GM21619 (cell line): ENCODE measurements around the gene EIF2S1.
"Not testable (repeated sequence)": the region's sequence is repeated elsewhere in the genome, so short reads cannot be mapped to it uniquely, and the experiment has no call there.

Experiments
- ATAC-seq: cut with Tn5 transposase; IDR thresholded peaks from one replicate; pipeline ENCODE4 v1.9.1; 2021; ENCODE audit not compliant: unreplicated experiment

Gene EIF2S1

DNA sequence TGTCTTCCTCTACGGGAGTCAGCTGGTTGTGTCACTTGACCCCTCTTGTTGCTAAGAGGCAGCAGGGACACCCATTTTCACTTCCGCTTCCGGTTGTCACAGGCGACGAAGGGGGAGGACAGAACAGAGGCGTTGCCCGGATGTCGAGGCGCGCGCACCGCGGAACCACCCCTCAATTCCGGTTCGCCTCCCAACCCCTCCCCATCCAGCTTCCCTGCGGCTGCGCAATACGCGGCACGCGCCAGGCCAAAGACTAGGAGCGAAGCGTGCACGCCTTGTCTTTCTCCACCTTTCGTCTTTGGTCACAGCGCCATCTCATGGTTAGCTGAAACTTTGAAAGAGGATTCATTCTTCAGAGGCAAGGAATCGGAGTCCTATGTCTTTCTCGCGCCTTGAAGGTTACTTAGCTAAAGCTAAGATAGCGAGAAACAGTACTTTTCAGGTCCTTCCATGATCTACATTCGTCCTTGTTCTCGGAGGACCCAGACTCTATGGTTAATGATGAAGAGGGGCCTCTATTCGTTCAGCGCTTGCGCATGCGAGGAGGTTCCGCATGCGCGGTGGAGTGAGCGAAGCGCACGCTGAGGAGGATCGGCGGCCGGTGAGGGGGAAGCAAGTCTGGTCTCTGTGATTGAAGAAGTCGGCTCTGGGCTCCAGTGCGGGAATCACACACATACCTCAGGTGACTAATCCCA is at the start of gene EIF2S1, which contains the start of gene ATP6V1D:
TSS of gene EIF2S1 (plus strand) at position 554 of the 695 bp plus-strand sequence. CDS start 4,440 bp downstream, outside the sequence.
TSS of gene ATP6V1D (minus strand) at position 30 of the 695 bp plus-strand sequence. CDS start 106 bp downstream, outside the sequence.
- ATAC-seq, result peak; percentile 95

DNA sequence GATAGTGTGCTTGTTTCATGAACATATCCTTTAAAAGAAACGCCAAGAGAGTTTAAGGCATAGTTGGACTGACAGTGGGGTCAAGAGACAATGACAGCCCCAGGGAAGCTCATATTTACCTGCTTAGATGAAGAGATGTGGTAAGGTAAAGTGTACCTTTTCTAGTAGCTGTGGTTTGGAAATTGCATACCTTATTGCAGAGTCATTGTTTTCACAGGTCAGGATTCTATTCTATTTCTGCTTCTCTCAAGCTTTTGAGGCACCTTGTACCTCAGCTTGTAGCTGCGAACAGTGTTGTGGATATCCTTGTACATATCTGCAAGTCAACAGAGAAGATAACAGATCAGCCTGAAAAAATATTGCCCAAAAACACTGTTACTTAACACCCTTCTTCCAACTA is 48.3 kb upstream of the EIF2S1 start:
- no peak for ATAC-seq

DNA sequence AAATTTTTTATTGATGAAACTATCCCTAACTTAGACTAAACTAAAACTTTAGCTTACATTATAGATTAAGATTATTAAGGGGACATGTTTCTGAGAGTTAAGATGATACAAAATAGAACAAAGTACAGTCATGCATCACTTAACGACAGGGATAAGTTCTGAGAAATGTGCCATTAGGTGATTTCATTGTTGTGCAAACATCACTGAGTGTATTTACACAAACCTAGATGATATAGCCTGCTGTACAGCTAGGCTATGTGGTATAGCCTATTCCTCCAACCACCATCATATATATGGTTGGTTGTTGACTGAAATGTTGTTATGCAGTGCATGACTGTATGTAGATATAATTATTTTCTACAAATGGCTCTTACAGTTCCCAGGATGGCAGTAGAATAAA is 47.0 kb upstream of the EIF2S1 start:
- ATAC-seq, result no peak

DNA sequence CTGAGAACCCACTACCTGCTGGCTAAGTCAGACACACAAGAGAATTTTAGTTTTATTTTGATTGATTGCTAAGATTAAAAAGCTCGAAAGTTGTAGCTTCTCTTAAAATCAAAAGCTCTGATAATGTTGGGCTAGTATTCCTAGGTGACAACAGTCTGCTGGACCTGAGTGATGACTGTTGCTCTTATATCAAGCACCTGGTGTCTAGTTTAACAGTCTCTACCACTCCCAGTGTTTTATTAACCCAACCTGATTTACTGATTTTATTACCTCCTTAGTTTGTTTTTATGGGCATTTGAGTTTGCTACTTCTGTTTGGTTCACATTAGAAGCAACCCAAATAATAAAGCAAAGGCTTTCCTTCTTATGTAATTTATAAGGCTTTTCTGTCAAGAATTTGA is 42.3 kb upstream of the EIF2S1 start:
- no peak for ATAC-seq

DNA sequence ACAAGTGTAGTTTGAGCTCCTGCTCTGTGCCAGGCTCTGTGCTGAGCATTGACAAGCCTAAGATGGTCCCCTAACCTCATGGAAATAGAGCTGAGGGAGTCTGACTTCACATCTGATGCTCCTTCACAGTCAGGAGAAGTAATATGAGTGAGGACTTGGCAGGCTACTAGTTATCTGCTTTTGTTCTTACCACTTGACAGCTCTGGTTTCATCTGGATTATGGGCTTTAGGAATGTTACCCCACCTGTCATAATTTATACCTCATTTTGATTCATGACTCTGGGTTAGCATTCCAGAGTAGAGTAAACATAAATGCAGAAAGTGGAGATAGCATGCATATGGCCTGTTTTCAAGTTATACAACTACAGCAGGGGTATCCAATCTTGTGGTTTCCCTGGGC is 41.0 kb upstream of the EIF2S1 start:
- no peak for ATAC-seq

DNA sequence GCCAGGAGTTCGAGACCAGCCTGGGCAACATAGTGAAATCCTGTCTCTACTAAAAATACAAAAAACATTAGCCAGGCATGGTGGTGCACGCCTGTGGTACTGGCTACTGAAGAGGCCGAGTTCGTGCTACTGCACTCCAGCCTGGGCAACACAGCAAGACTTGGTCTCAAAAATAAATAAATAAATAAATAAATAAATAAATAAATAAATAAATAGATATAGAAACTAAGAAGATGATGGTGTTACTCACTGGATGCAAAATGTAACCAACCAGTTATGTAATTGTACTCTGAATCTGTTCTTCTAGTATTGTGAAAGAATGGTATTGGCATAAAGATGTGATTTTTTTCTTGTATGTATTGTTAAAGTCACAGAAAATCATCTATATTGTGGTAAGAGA is 30.5 kb upstream of the EIF2S1 start:
- ATAC-seq, result not testable (repeated sequence)

DNA sequence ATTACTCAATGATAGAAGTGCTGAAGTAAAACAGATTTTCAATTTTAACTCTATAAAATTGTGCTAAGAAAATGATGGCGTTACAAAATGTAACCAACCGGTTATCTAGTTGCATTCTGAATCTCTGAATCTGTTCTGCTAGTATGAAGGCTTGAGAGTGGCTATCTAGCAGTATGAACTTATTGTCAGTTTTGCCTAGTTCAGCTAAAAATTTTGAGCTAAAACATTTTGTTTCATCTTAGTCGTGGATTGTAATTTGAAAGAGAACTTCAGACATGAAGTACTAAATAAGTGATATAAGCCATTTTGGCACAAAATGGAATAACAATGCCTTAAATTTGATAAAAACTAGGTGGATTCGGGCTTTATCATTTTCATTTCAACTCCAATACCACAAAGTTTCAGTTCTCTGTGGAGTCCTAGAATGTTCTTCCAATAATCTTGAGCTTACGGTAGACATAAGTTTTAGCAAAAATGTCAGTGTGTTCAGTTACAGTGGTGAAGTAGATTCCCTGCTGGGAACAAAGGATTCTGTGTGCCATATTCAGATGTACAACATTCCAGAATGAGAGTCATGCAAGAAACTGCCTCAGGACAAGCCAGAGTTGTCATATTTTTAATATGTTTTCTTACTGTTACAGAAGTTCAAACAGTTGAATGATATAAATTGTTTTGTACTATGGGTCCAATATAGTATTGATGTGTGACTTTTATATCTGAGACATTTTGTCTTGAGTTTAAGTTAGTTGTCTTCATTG is 28.6 kb upstream of the EIF2S1 start:
- ATAC-seq, result no peak

DNA sequence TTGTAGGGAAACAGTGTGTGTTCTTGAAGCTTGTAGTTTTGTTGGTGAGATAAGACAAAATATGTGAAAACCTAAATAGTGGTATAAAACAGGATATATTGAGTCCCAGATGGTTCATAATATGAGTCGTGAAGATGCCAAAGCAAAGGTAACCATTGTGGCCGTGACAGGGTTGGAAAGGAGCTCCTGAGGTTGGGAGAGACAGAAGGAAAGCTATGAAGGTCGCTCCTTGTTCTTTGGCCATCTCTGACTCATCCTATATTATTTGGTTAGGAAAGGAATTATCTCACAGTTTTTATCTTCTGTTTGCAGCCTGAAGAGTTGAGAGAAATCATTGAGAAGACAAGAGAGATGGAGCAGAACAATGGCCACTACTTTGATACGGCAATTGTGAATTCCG is 27.7 kb upstream of the EIF2S1 start:
- no peak for ATAC-seq

DNA sequence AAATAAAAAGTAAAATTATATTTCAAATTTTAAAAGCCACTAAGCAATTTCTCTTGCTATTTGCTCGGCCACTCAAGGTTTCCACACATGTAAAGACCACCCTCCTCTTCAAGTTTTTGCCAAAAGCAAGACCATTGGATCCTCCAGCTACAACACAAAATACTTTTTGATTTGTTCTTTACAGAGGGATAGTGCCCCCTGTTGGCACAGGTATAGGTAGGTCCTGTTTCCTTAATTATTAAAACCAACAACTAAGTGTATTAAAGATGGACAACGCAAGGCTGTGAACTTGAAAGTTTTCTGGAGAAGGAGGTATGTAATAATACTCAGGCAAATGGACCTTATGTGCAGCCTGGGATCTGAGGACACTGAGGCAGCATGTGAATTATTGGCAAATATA is 24.3 kb upstream of the EIF2S1 start:
- ATAC-seq, result no peak

DNA sequence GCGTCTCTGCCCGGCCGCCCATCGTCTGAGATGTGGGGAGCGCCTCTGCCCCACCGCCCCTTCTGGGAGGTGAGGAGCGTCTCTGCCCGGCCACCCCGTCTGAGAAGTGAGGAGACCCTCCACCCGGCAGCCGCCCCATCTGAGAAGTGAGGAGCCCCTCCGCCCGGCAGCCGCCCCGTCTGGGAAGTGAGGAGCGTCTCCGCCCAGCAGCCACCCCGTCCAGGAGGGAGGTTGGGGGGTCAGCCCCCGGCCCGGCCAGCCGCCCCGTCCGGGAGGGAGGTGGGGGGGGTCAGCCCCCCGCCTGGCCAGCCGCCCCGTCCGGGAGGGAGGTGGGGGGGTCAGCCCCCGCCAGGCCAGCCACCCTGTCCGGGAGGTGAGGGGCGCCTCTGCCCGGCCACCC is 18.9 kb upstream of the EIF2S1 start:
- not testable (repeated sequence) for ATAC-seq

DNA sequence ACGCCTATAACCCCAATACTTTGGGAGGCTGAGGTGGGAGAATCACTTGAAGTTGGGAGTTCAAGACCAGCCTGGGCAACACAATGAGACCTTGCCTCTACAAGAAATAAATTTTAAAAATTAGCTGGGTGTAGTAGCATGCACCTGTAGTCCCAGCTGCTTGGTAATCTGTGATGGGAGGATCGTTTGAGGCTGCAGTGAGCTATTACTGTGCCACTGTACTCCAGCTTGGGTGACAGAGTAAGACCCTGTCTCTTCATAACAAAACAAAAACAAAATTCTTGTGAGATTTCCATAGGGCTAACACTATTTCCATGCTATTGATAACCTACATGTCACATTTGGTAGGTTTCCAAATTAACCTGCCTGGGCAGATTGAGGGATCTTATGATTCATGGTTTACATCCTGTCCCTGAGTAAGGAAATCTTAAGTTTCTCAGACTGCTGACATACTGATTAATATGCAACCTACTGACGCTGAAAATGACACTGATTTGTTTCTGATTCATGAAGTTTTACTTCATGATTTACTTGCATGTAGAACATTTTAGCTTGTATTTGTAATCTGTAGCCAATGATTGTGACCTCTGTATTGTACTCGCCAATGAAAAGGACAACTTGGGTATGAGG is 16.4 kb upstream of the EIF2S1 start:
- no peak for ATAC-seq

DNA sequence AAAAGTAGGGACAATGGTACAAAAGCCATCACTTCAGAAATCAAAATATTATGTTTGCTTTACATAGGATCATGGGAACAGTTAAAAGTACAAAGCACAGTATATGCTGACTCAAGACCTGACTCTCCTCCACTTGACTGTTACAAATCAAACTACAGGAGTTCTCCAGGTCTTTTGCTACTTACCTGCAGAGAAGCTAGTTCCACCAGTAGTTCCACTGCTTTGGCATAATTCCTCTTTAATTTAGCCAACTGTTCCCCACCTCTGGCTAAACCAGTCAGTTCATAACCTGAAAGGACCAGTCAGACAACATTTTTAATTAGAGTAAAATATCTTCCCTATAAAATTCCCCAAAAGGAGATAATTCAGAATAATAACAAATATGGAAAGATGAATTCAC is 14.5 kb upstream of the EIF2S1 start:
- ATAC-seq, result no peak

DNA sequence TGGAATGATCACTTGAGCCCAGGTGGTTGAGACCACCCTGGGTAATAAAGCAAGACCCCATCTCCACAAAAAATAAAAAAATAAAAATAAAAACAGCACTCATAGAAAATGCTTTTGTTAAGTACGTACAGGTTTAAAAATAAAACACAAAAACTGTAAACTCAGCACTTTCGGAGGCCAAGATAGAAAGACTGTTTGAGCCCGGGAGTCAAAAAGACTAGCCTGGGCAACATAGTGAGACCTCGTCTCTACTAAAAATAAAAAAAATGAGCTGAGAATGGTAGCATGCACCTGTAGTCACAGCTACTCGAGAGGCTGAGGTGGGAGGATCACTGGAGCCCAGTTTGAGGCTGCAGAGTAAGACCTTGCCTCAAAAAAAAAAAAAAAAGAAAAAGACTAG is 8.1 kb upstream of the EIF2S1 start:
- no peak for ATAC-seq

DNA sequence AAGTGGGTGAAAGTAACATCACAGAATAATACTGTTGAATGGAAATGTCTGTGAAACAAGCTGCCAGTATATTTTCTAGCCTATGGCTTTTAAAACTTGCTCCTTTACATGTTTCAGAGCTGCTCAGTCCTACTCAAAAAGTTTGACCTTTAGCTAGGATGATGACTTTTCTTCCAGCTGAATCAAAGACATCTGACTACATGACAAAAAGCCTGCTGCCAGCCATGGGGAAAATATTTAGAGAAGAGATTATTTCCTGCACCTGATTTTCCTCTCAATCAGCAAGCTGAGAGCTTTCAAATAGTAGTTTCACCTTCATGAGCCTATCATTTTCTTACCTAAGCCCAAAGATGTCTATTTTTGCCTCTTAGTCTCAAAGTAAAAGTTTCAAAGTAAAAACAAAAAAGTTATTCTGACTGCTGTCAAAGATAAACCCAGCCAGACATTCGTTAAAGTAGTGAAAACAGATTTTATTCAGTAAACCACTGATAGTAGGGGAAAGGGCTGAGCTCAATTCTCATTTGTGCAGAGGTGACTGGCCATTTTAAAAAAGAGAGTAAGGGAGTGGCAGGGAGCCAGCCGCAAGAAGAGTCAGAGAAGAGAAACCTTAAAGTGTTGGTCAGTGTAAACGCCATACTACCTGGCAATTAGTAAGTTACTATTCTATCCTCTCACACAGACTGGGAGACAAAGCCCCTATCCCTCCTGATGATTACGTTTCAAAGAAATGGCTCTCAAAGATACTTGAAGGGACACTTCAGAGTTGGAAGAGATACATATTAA is 2.8 kb upstream of the EIF2S1 start:
- no peak for ATAC-seq

DNA sequence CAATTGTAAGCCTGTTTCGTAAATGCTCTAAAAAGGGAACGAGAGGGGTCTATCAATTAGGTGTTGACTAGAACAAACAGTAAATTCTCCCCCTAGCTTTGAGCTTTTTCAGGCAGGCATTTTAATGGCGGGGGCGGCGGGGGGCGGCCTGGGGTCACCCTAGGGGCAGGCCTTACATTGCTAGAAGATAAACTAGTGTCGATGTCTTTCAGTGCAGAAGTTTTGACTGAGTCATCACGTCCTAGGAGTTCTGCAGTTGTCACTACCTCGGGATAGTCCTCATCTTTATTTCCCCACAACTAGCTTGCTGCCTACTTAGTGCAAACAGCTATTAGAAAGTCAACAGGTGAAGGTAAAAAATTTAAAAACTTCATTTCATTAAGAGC is 2.2 kb upstream of the EIF2S1 start:
- ATAC-seq, result no peak

DNA sequence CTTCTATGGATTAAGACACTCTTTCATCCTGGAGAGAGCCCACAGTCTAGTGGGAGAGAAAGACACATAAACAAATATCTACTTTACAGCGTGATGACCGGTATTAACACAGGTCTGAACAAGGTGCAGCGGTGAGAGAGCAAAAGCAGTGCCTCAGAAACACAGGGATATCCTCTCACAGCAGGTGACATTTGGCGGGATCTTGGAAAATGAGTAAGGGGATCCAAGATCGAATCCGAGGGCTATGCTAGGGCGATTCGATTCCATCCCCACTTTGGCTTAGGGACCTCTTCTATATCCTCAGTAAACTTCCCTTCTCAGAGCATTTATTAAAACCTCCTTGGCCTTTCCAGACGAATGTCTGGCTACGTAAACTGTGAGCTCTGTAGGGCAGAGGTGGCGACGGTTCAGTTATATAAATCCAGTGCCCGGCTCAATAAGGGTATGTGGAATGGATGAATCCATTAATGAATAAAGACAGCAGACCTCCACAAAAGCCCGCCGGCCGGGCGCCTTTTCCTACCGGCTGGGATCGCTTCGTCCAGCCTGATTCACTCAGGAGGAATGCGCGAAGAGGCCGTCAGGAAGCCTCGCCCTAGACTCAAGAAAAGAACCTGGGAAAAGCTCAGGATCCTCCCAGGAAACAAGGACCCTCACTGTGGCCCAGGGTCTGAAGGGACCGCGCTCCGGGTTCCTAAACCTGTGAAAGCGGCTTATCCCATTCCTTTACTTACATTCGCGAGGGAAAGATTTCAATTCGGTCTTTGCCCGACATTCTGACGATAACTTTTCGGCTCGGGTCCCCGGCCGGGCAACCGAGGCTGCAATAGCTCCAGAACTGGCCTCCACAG is 979 bp upstream of the EIF2S1 start:
- peak; percentile 4 for ATAC-seq

DNA sequence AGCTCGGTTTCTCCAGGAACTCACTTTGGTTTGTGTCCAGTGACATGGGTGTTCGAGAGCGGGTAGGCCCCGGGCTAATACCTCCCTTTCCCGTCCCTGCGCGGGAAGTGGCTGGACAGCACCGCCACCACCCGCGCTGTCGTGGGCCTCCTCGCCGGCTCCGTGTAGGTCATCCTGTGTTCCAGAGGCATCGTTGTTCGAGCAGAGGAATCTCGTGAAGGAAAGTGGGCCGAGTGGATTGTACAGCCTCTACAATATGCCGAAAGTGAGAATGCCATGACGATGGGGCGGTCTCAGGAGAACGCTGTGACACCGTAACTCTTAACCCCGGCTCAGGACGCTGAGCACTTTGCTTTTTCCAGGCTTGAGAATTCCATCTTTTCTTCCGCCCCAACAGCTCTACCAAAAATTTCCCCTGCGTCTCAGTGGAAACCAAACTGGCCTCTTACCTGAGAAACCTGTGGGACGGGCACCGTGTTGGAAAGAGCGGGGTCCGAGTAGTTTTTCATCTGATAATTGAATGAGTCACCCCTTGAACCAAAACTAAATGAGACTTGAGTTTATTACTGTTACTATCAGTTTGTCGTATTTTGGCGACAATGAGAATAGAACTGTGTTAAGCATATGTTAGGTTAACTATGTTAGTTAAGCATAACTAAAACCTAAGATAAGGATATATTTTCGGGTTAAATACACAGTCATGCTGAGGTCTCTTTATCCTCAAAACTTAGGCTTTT is 510 bp downstream of the EIF2S1 start:
- peak; percentile 17 for ATAC-seq

DNA sequence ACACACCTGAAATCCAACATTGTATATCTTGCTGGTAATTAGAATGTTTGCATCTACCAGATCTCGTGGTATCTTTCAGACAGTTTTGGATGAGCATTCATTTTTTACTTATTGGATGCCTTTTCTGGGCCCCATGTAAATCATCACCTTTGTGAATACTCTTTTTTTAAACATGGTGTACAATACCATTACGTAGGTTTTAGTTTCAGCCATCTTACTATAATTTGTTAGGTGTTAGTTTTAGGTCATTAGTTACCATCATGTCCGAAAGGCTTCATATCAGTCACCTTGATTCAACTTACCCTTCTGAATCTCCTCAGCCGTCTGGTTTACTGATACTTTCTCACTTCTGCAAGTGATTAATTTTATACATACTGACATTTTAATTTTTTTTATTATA is 5.3 kb downstream of the EIF2S1 start:
- no peak for ATAC-seq

DNA sequence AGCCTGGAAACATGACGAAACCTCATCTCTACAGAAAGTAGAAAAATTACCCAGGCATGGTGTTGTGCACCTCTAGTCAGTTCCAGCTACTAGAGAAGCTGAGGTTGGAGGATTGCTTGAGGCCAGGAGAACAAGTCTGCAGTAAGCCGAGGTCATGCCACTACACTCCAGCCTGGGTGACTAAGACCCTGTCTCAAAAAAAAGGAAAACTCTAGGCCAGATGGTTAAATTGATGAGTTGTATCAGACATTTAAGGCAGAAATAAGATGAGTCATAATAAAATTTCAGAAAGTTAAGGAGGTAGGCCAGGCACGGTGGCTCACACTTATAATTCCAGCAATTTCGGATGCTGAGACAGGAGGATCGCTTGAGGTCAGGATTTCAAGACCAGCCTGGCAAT is 10.7 kb downstream of the EIF2S1 start:
- no peak for ATAC-seq
